Small intestine (tissue), 7 donors: Measurements from ENCODE around the gene S100PBP. TPM values are rescaled to one million over a fixed set of nuclear protein-coding genes. Genes with fewer than 3 reads are reported as not detected.

ENCODE experiments used
- DNase-seq, 2 donors: peaks; one replicate each; pipeline versions ENCODE4 v3.0.0 to v3.0.0-alpha.2; 2013
- FAIRE-seq: peaks from 2 replicates; lab custom pipeline; 2012; peaks lifted over from hg19 to GRCh38; lab: Jason Lieb, UNC
- H3K27ac ChIP-seq, 3 donors: one replicate each; pipeline ENCODE4 v1.5.1; 2013; ENCODE audit warnings: low read length in 2 of 3, mild to moderate bottlenecking in 2 of 3, control low read depth in 1 of 3, inconsistent platforms in 1 of 3, low read depth in 1 of 3, moderate library complexity in 1 of 3
- H3K27me3 ChIP-seq, 3 donors: one replicate each; pipeline ENCODE4 v1.6.1; 2013; ENCODE audit warnings: low read length in 3 of 3, inconsistent platforms in 1 of 3; ENCODE audit not compliant: control insufficient read depth in 3 of 3, insufficient read depth in 3 of 3
- H3K36me3 ChIP-seq, 3 donors: one replicate each; pipeline ENCODE4 v1.6.1; 2013; ENCODE audit warnings: low read length in 3 of 3, inconsistent platforms in 1 of 3, low read depth in 1 of 3, mild to moderate bottlenecking in 1 of 3, moderate library complexity in 1 of 3; ENCODE audit not compliant: control insufficient read depth in 3 of 3, insufficient read depth in 2 of 3
- H3K4me1 ChIP-seq, 3 donors: one replicate each; pipeline ENCODE4 v1.6.1; 2013; ENCODE audit warnings: low read length in 2 of 3, inconsistent platforms in 1 of 3, low read depth in 1 of 3, mild to moderate bottlenecking in 1 of 3, moderate library complexity in 1 of 3; ENCODE audit not compliant: control insufficient read depth in 3 of 3, insufficient read depth in 2 of 3
- H3K4me3 ChIP-seq, 3 donors: one replicate each; pipeline ENCODE4 v1.5.1; 2013; ENCODE audit warnings: low read length in 3 of 3, control low read depth in 1 of 3, inconsistent platforms in 1 of 3, low read depth in 1 of 3, mild to moderate bottlenecking in 1 of 3, moderate library complexity in 1 of 3
- H3K9me3 ChIP-seq, 2 donors: one replicate each; pipeline ENCODE4 v1.6.1; 2013; ENCODE audit warnings: low read depth in 1 of 2, low read length in 1 of 2; ENCODE audit not compliant: control insufficient read depth in 2 of 2, insufficient read depth in 1 of 2
- WGBS, 3 donors: extraction: QIAGEN DNeasy Blood & Tissue Kit; methylation state at CpG; one replicate each; pipeline ENCODE4 v1.1.7; 2013; 5-methylcytosine and 5-hydroxymethylcytosine counted together
- polyA plus RNA-seq, 4 donors: library from polyadenylated mRNA; stranded (reverse) in 3 of 4; unstranded in 1 of 4; fragments of 200-250 nt in 3 of 4; fragments of 120-200 nt in 1 of 4; gene quantifications; one replicate each; pipeline versions ENCODE4 v1.2.1 to v1.2.3, GENCODE V29; 2013
- donor health status: healthy with polysubstance abuse.
- donor health status: control.
- donor health status: control.
- donor health status: Bipolar disorder and iron deficiency.
- donor health status: healthy.

Gene S100PBP
- polyA plus RNA-seq, 4 donors = 4.3 to 23.5 (median 7.2) TPM

DNA sequence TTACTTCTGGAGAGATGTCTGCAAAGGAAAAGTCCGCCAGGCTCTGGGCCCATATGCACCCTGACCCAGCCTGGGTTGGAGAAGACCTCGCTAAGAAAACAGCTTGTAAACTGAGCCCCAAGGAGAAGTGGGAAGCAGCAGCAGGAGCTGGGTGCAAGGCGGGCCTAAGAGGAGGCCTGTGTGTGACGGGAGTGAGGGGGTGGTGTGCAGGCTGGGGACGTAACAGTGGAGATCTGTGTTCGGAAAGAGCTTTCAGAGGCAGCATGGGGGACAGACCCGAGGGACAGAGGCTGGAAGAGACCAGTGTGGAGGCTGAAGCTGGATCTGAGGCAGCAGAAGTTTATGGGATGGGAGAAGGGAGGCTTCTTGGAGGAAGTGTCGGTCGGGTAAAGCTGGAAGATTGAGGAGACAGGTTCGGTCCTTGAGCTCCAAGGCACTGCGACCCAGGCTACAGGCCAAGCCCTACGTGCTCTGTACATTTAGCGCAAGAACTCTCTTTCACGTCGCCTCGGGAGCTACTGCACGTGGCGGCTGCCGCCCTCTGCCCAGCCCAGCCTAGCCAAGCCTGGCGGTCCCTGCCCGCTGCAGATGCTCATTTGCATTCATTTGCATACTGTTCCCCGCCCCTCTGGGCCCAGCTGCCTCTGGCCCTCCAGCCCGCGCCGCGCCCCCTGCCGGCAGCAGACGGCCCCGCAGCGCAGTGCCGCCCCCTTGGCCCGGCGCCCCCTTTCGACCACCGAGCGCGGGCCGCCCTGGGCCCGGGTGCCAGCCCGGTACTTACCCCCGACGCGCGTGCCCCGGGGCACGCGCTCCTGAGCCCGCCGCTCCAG is 75.1 kb downstream of the S100PBP start:
- DNase-seq = peak; percentile 52 to 55
- FAIRE-seq = no peak
- H3K27ac ChIP-seq = peak overlapping the region in 1 of 3 donors; percentile 2
- H3K36me3 ChIP-seq = peaks cover 0 to 19% (median 0%) of the 10 kb centered on the region in 3 donors
- H3K4me3 ChIP-seq = peak overlapping the region in 2 of 3 donors; percentile 30 to 51
- H3K9me3 ChIP-seq = no peaks in the 10 kb centered on the region
- peaks cover 2 to 36% (median 2%) of the 10 kb centered on the region in 3 donors for H3K27me3 ChIP-seq
- WGBS, 3 donors = 20 to 25% (median 23%) methylated on average over 35 to 49 of the region's 49 CpGs
- H3K4me1 ChIP-seq = peaks cover 0 to 11% (median 0%) of the 10 kb centered on the region in 3 donors

DNA sequence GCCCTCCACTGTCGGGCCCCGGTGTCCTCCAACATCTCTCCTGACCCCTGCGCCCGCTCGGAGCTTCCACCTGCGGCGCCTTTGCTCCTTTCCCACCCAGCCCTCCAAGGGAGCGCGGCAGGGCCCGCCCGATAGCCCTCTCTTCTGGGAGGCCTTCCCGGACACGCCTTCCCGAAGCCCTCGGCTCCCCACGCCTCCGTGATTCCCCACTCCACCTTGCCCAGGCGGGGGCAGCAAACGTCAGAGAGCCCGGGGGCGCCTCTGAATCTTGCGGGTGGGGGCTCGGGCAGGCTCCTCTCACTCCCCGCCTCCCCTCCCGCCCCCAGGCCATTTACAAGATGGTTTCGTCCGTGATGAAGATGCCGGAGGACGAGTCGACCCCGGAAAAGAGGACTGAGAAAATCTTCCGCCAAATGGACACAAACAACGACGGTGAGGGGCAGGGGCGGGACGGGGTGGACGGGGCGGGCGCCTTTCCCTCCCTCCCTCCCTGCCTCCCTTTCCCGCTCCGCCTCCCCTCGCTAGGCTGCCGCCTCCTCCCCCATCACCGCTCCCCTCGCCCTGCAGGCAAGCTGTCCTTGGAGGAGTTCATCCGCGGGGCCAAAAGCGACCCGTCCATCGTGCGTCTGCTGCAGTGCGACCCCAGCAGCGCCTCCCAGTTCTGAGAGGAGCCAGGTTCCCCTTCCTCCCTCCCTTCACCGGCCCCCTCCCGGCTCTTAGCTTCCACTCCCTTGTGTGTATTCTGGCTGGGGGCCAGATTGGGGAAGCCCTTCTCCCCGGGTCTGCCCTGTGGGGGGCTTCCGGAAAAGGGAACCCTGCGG is 76.0 kb downstream of the S100PBP start:
- H3K4me3 ChIP-seq = peak overlapping the region in 2 of 3 donors; percentile 30 to 51

DNA sequence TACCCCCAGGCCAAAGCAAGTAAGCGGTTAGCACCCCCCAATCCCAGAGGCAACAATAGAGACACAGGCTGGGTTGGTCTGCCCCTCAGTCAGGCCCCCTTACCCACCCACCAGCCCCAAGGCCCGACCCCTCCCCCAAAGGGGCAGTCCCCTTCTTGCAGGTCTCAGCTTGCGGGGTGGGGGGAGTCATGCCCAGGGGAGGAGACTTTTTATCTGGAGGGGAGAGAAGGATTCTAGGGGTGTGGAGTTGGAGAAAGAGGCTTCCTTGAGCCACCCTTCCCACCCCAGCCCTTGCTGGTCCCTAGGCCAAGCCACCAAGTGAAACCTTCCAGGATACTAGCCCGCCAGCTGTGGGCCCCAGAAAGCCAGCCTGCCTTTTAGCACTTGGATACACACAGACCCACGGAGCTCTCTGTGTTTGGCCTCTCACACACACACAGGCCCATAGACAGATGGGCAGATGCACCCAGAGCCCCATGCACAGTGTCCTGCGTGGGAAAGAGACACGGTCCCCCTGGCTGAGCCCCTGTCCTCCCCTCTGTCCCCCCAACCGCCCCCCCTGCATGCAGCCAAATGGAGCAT is 76.7 kb downstream of the S100PBP start:
- Histone ChIP-seq H3K9me3 (no peaks in the 10 kb centered on the region), H3K27ac (no peak overlapping the region), H3K36me3 (peaks cover 0 to 29% (median 0%) of the 10 kb centered on the region in 3 donors), H3K4me3 (no peak overlapping the region), H3K4me1 (peaks cover 0 to 11% (median 0%) of the 10 kb centered on the region in 3 donors), H3K27me3 (peaks cover 0 to 29% (median under 1%) of the 10 kb centered on the region in 3 donors)
- no peak for DNase-seq
- WGBS, 3 donors = 65 to 77% (median 66%) methylated on average over 8 of the region's 8 CpGs
- FAIRE-seq = no peak

More for the DNA sequence above, 76.0 kb downstream of the S100PBP start:
- WGBS, 3 donors = 3 to 4% (median 3%) methylated on average over 46 to 58 of the region's 58 CpGs
- FAIRE-seq (no peak), DNase-seq (peak; percentile 65 to 69)
- no peaks in the 10 kb centered on the region for H3K9me3 ChIP-seq
- peaks cover 0 to 11% (median 0%) of the 10 kb centered on the region in 3 donors for H3K4me1 ChIP-seq
- H3K36me3 ChIP-seq = peaks cover 0 to 25% (median 0%) of the 10 kb centered on the region in 3 donors
- H3K27ac ChIP-seq = peak overlapping the region in 1 of 3 donors; percentile 2
- peaks cover 0 to 30% (median 2%) of the 10 kb centered on the region in 3 donors for H3K27me3 ChIP-seq

DNA sequence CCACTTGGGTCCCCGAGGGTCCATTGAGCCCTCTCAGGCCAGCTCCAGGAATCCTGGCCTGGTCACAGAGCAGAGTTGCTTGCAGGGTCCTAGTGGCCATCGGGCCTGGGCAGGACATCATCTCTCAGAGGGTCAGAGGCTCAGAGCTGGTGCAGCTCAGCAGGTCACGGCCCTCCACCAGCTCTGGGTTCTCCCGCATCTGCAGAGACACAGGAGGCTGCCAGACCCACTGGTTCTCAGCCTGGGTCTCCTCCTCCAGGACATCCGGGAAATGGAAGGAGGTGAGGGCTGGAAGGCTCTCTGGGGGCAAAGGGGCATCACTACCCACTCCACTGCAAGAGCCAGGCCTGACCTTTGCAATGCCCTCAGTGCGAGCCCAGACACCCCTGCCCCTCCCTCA is 77.2 kb downstream of the S100PBP start:
- no peak overlapping the region for H3K4me3 ChIP-seq
- H3K27me3 ChIP-seq = peaks cover 0 to 29% (median 0%) of the 10 kb centered on the region in 3 donors
- no peaks in the 10 kb centered on the region for H3K9me3 ChIP-seq
- DNase-seq (no peak), FAIRE-seq (no peak)
- H3K27ac ChIP-seq = no peak overlapping the region
- H3K36me3 ChIP-seq = peaks cover 0 to 29% (median 0%) of the 10 kb centered on the region in 3 donors
- peaks cover 0 to 11% (median 0%) of the 10 kb centered on the region in 3 donors for H3K4me1 ChIP-seq
- WGBS, 3 donors = 77 to 85% (median 83%) methylated on average over 6 of the region's 6 CpGs

DNA sequence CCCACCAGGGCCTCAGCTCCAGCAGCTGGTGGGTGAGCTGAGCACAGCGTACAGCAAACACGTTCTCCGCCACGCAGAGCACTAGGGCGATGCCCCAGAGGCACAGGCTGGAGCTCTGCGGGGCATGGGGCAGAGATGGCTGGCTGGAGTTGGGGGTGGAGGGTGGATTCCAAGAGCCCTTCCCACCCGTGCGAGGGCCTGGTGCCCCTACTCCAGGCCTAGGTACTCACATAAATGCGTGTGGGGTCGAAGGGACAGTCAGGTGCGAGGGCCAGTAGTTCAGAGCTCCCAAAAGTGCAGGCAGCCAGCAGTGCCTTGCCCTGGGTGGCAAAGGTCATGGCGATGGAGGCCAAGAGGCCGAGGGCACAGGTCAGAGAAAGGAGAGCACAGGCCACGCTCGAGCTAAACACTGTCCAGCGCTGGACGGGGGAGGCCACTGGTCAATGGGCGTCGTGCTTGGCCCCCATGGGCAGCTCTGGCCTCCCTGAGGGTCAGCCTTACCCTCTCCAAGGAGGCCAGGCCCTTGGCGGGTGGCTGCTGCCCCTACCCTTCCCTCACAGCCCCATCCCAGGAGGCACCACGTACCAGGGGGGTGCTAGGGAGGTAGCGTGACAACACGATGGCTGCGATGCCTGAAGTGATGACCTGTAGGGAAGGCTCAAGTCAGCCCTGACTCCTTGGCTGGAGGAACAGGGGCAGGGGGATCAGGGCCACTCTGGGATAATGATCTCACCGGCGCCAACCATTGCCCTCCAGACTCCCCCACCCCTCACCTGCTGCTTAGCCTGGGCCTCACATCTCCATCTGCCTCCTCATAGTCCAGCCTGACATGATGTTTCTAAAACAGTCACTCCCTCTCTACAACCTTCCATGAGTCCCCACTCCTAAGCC is 78.1 kb downstream of the S100PBP start:
- no peak for DNase-seq
- 87 to 89% (median 88%) methylated on average over 26 of the region's 26 CpGs for WGBS, 3 donors
- H3K9me3 ChIP-seq = no peaks in the 10 kb centered on the region
- H3K36me3 ChIP-seq = peaks cover 0 to 29% (median 0%) of the 10 kb centered on the region in 3 donors
- peaks cover 0 to 14% (median 0%) of the 10 kb centered on the region in 3 donors for H3K4me1 ChIP-seq
- H3K4me3 ChIP-seq = no peak overlapping the region
- FAIRE-seq = no peak
- no peak overlapping the region for H3K27ac ChIP-seq
- H3K27me3 ChIP-seq = peaks cover 0 to 29% (median 0%) of the 10 kb centered on the region in 3 donors

DNA sequence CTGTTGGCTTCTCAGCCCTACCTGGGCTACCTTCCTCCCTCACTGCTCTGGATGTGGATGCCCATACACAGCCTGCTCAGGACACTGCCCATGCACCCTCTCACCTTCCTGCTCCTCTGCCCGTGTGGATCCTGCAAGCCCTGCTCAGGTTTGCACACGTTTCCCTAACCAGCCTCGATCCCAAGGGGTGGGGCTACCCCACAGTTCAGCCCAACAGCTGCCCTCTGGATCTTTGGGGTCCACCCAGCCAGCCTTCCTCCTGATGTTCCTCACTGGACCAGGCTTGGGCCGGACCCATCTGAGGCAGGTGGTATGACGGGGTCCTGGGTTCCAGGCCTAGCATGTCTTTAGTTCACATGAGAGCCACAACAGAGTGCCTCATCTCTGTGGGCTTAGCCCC is 79.0 kb downstream of the S100PBP start:
- DNase-seq = no peak
- no peak for FAIRE-seq
- H3K27ac ChIP-seq = no peak overlapping the region
- peaks cover 0 to 24% (median 0%) of the 10 kb centered on the region in 3 donors for H3K27me3 ChIP-seq
- H3K4me3 ChIP-seq = no peak overlapping the region
- 59 to 68% (median 63%) methylated on average over 5 of the region's 5 CpGs for WGBS, 3 donors
- peaks cover 0 to 18% (median 0%) of the 10 kb centered on the region in 3 donors for H3K4me1 ChIP-seq
- H3K36me3 ChIP-seq = peaks cover 0 to 29% (median 0%) of the 10 kb centered on the region in 3 donors
- H3K9me3 ChIP-seq = no peaks in the 10 kb centered on the region

DNA sequence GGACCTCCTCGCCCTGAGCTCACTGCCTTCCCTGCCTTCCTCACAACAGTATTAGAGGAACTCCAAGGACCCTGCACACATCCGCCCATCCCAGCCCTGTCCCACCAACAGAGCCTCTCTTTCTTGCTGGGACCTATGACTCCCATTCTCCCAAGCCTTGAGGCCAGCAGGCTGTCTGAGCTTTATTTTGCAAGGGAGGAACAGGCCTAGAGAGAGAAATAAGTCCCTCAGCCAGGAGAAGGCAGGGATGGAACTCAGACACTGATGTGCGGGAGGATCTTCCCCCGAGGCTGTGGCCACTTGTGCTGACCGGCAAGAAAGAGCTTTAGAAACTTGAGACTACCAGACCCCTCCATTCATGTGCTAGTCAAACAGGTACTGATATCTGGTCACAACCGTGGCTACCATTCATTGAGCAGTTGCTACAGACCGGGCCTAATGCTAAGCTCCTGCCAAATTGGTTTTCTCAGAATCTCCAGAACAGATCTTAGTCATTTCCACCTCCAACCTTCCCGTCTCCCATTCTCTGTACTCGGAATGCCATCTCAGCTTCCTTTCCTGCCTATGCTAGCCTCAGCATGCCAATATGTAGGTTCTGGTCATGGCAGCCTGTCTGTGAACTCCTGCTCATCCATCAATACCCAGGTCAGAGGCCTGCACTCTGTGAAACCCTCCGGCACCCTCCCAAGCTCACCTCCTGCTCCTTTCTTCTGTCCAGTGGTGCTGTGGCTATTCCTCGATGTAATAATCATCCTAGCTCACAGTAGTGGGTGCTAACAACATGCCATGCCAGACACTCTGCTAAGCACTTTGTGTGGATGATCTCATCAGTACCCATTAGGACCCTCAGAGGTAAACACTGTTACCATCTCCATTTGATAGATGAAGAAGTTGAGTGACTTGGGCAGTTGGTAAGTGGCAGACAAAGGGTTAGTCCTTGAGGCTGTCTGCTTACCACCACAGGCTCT is 79.9 kb downstream of the S100PBP start:
- Histone ChIP-seq H3K4me1 (peaks cover 0 to 17% (median 0%) of the 10 kb centered on the region in 3 donors), H3K27me3 (peaks cover 0 to 15% (median 0%) of the 10 kb centered on the region in 3 donors), H3K36me3 (peaks cover 0 to 29% (median 0%) of the 10 kb centered on the region in 3 donors), H3K9me3 (no peaks in the 10 kb centered on the region), H3K27ac (no peak overlapping the region), H3K4me3 (no peak overlapping the region)
- FAIRE-seq (no peak), DNase-seq (no peak)
- 78 to 86% (median 81%) methylated on average over 11 of the region's 11 CpGs for WGBS, 3 donors
